Measurements from ENCODE around the gene PGAP3.
A peak's percentile ranks its signal among the peaks of the same experiment; 100 is the strongest.

GRCh38 chr17:39716879-39717536 is 29.2 kb upstream of the PGAP3 start:
- TF ChIP-seq POLR2A (IDR thresholded peaks at IDR 0.05) (no peak), POLR2AphosphoS5 (IDR thresholded peaks at IDR 0.05; ENCODE audit: insufficient read depth in 1 of 2, low read depth in 1 of 2) (peak in 1 of 2 donors; percentile 70), CTCF (IDR thresholded peaks at IDR 0.05) (no peak)

Data from vagina (tissue), 2 donors.